Neuronal stem cell (in vitro differentiated cells): ENCODE results near the gene PADI1.

Experiments used
- DNase-seq: peaks from one replicate; pipeline ENCODE4 v3.0.0-alpha.2; 2013; ENCODE audit warnings: low spot score
- H2AFZ ChIP-seq: one replicate; pipeline ENCODE4 v1.6.1; 2013; ENCODE audit warnings: mild to moderate bottlenecking, low read length, inconsistent platforms
- H2AK5ac ChIP-seq: 2 replicates; pipeline ENCODE4 v1.6.1; 2013; ENCODE audit warnings: low read depth, mild to moderate bottlenecking, inconsistent platforms, low read length, moderate library complexity, mixed read lengths
- H2BK120ac ChIP-seq: 2 replicates; pipeline ENCODE4 v1.6.1; 2013; ENCODE audit warnings: low read depth, mild to moderate bottlenecking, inconsistent platforms, low read length, moderate library complexity, mixed read lengths
- H2BK12ac ChIP-seq: one replicate; pipeline ENCODE4 v1.6.1; 2013; ENCODE audit warnings: low read length, inconsistent platforms
- H2BK15ac ChIP-seq: 2 replicates; pipeline ENCODE4 v1.6.1; 2013; ENCODE audit warnings: mild to moderate bottlenecking, low read length, inconsistent platforms, mixed read lengths
- H2BK5ac ChIP-seq: one replicate; pipeline ENCODE4 v1.6.1; 2013; ENCODE audit warnings: inconsistent platforms, mild to moderate bottlenecking, low read length, moderate library complexity
- H3K14ac ChIP-seq: one replicate; pipeline ENCODE4 v1.6.1; 2013; ENCODE audit warnings: low read length, inconsistent platforms
- H3K18ac ChIP-seq: 2 replicates; pipeline ENCODE4 v1.6.1; 2013; ENCODE audit warnings: low read length, inconsistent platforms
- H3K23ac ChIP-seq: 2 replicates; pipeline ENCODE4 v1.6.1; 2013; ENCODE audit warnings: low read depth, mild to moderate bottlenecking, mixed read lengths, low read length, inconsistent platforms; ENCODE audit not compliant: poor library complexity
- H3K27ac ChIP-seq: replicated peaks from 3 replicates; pipeline ENCODE4 v1.5.1; 2013; ENCODE audit warnings: low read length, inconsistent platforms
- H3K27me3 ChIP-seq, 3 experiments: 2 replicates each; pipeline ENCODE4 v1.6.1; 2013; ENCODE audit warnings: low read length in 3 of 3, mild to moderate bottlenecking in 2 of 3, inconsistent platforms in 1 of 3, low read depth in 1 of 3, mixed read lengths in 1 of 3, moderate library complexity in 1 of 3; ENCODE audit not compliant: control insufficient read depth in 3 of 3, insufficient read depth in 3 of 3
- H3K36me3 ChIP-seq, 2 donors: replicated peaks in 1 of 2; 2 replicates each; pipeline ENCODE4 v1.6.1; 2013; ENCODE audit warnings: low read length in 2 of 2; ENCODE audit not compliant: control insufficient read depth in 2 of 2, insufficient read depth in 2 of 2
- H3K4ac ChIP-seq: 2 replicates; pipeline ENCODE4 v1.6.1; 2013; ENCODE audit warnings: inconsistent platforms, mild to moderate bottlenecking, low read length, moderate library complexity
- H3K4me1 ChIP-seq, 2 donors: 1 replicate in 1 of 2; 2 replicates in 1 of 2; pipeline ENCODE4 v1.6.1; 2013; ENCODE audit warnings: low read length in 2 of 2, low read depth in 1 of 2; ENCODE audit not compliant: control insufficient read depth in 2 of 2, insufficient read depth in 1 of 2
- H3K4me2 ChIP-seq: one replicate; pipeline ENCODE4 v1.6.1; 2013; ENCODE audit warnings: mild to moderate bottlenecking, low read length, inconsistent platforms; ENCODE audit not compliant: insufficient read depth, poor library complexity, severe bottlenecking
- H3K4me3 ChIP-seq, 2 donors: 2 replicates each; pipeline ENCODE4 v1.5.1; 2013; ENCODE audit warnings: low read length in 2 of 2, mild to moderate bottlenecking in 2 of 2, inconsistent platforms in 1 of 2, moderate library complexity in 1 of 2
- H3K79me1 ChIP-seq: one replicate; pipeline ENCODE4 v1.6.1; 2013; ENCODE audit warnings: low read depth, mild to moderate bottlenecking, inconsistent platforms, low read length, moderate library complexity
- H3K9ac ChIP-seq: one replicate; pipeline ENCODE4 v1.6.1; 2013; ENCODE audit warnings: mild to moderate bottlenecking, low read depth, low read length, inconsistent platforms; ENCODE audit not compliant: poor library complexity
- H3K9me3 ChIP-seq, 2 donors: replicated peaks in 1 of 2; 2 replicates each; pipeline versions ENCODE3 to v1.6.1; 2013; ENCODE audit warnings: low read length in 2 of 2, mild to moderate bottlenecking in 2 of 2, inconsistent platforms in 1 of 2, low read depth in 1 of 2, mixed read lengths in 1 of 2, moderate library complexity in 1 of 2; ENCODE audit not compliant: control insufficient read depth in 2 of 2, insufficient read depth in 1 of 2
- H4K8ac ChIP-seq: one replicate; pipeline ENCODE4 v1.6.1; 2013; ENCODE audit warnings: low read depth, mild to moderate bottlenecking, inconsistent platforms, low read length, moderate library complexity
- H4K91ac ChIP-seq: one replicate; pipeline ENCODE4 v1.6.1; 2013; ENCODE audit warnings: low read length, low read depth, mild to moderate bottlenecking, inconsistent platforms; ENCODE audit not compliant: poor library complexity
- WGBS, 2 donors: extraction: QIAGEN DNeasy Blood & Tissue Kit; methylation state at CpG; one replicate each; pipeline ENCODE4 v1.1.7; 2013; ENCODE audit warnings: missing lambda C conversion rate in 2 of 2, mixed read lengths in 1 of 2; ENCODE audit not compliant: insufficient read length in 2 of 2, insufficient replicate concordance in 1 of 2; ENCODE audit errors: extremely low coverage in 2 of 2; 5-methylcytosine and 5-hydroxymethylcytosine counted together

Gene PADI1

GRCh38 chr1:17290553-17290952 lies 85.6 kb downstream of the PADI1 start:
- no peaks in the 10 kb centered on the region for H3K36me3 ChIP-seq
- no peak overlapping the region for H3K4me2 ChIP-seq
- no peak overlapping the region for H3K4ac ChIP-seq
- peaks cover 0 to 2% of the 10 kb centered on the region in 2 donors for H3K4me1 ChIP-seq
- no peak overlapping the region for H3K14ac ChIP-seq
- WGBS, 2 donors = no CpG with 5 or more reads among the region's 3 CpGs
- H3K18ac ChIP-seq = no peak overlapping the region
- H3K9ac ChIP-seq = no peak overlapping the region
- no peak for DNase-seq
- no peak overlapping the region for H2AFZ ChIP-seq
- no peak overlapping the region for H2BK5ac ChIP-seq
- H2AK5ac ChIP-seq = no peak overlapping the region
- H3K4me3 ChIP-seq = no peak overlapping the region
- H3K23ac ChIP-seq = no peak overlapping the region
- H2BK12ac ChIP-seq = no peak overlapping the region
- H4K8ac ChIP-seq = no peak overlapping the region
- no peak overlapping the region for H2BK15ac ChIP-seq
- no peak overlapping the region for H2BK120ac ChIP-seq
- H4K91ac ChIP-seq = no peak overlapping the region
- H3K27me3 ChIP-seq = peaks cover 0 to 3% (median 0%) of the 10 kb centered on the region in 3 experiments
- no peak overlapping the region for H3K27ac ChIP-seq
- H3K79me1 ChIP-seq = no peaks in the 10 kb centered on the region
- no peaks in the 10 kb centered on the region for H3K9me3 ChIP-seq

GRCh38 chr1:17292299-17293160 lies 87.6 kb downstream of the PADI1 start:
- H4K91ac ChIP-seq = no peak overlapping the region
- no peak overlapping the region for H2BK12ac ChIP-seq
- WGBS, 2 donors = no CpG with 5 or more reads among the region's 7 CpGs
- no peaks in the 10 kb centered on the region for H3K36me3 ChIP-seq
- H3K18ac ChIP-seq = no peak overlapping the region
- H3K23ac ChIP-seq = no peak overlapping the region
- no peaks in the 10 kb centered on the region for H3K79me1 ChIP-seq
- no peak overlapping the region for H3K4me2 ChIP-seq
- no peak overlapping the region for H2AK5ac ChIP-seq
- no peak overlapping the region for H3K27ac ChIP-seq
- DNase-seq = no peak
- no peak overlapping the region for H2BK120ac ChIP-seq
- no peak overlapping the region for H2BK5ac ChIP-seq
- H3K9me3 ChIP-seq = no peaks in the 10 kb centered on the region
- H3K4me1 ChIP-seq = peaks cover 0 to 1% of the 10 kb centered on the region in 2 donors
- H3K4me3 ChIP-seq = no peak overlapping the region
- H4K8ac ChIP-seq = no peak overlapping the region
- H3K9ac ChIP-seq = no peak overlapping the region
- no peak overlapping the region for H2BK15ac ChIP-seq
- no peak overlapping the region for H2AFZ ChIP-seq
- no peak overlapping the region for H3K14ac ChIP-seq
- no peak overlapping the region for H3K4ac ChIP-seq
- H3K27me3 ChIP-seq = peaks cover 0 to 3% (median 0%) of the 10 kb centered on the region in 3 experiments

- Histone ChIP-seq H3K4me2 (no peak overlapping the region), H2BK120ac (no peak overlapping the region), H2AFZ (no peak overlapping the region), H3K4ac (no peak overlapping the region), H2AK5ac (no peak overlapping the region), H3K14ac (no peak overlapping the region), H3K4me1 (no peaks in the 10 kb centered on the region), H3K79me1 (no peaks in the 10 kb centered on the region), H2BK12ac (no peak overlapping the region), H3K18ac (no peak overlapping the region), H3K9me3 (no peaks in the 10 kb centered on the region), H2BK5ac (no peak overlapping the region), H2BK15ac (no peak overlapping the region), H3K9ac (no peak overlapping the region), H3K36me3 (no peaks in the 10 kb centered on the region), H3K4me3 (no peak overlapping the region), H4K91ac (no peak overlapping the region), H3K23ac (no peak overlapping the region), H3K27ac (no peak overlapping the region), H4K8ac (no peak overlapping the region), H3K27me3 (peaks cover 0 to 5% (median 0%) of the 10 kb centered on the region in 3 experiments)
- DNase-seq = no peak
- no CpG with 5 or more reads among the region's 14 CpGs for WGBS, 2 donors
Observed at GRCh38 chr1:17293681-17294425, 88.9 kb downstream of the PADI1 start.

- WGBS, 2 donors = no CpG with 5 or more reads among the region's 4 CpGs
- H3K9ac ChIP-seq = no peak overlapping the region
- no peaks in the 10 kb centered on the region for H3K36me3 ChIP-seq
- H3K23ac ChIP-seq = no peak overlapping the region
- H3K4me2 ChIP-seq = no peak overlapping the region
- no peak overlapping the region for H2AFZ ChIP-seq
- peaks cover 0 to 5% (median 0%) of the 10 kb centered on the region in 3 experiments for H3K27me3 ChIP-seq
- no peak overlapping the region for H2BK5ac ChIP-seq
- H3K4ac ChIP-seq = no peak overlapping the region
- H4K8ac ChIP-seq = no peak overlapping the region
- H4K91ac ChIP-seq = no peak overlapping the region
- no peak overlapping the region for H3K14ac ChIP-seq
- H3K79me1 ChIP-seq = no peaks in the 10 kb centered on the region
- H3K4me1 ChIP-seq = no peaks in the 10 kb centered on the region
- no peak overlapping the region for H3K27ac ChIP-seq
- H2BK120ac ChIP-seq = no peak overlapping the region
- H2AK5ac ChIP-seq = no peak overlapping the region
- H3K18ac ChIP-seq = no peak overlapping the region
- no peaks in the 10 kb centered on the region for H3K9me3 ChIP-seq
- H3K4me3 ChIP-seq = no peak overlapping the region
- peak overlapping the region; percentile 65 for H2BK12ac ChIP-seq
- DNase-seq = no peak
- no peak overlapping the region for H2BK15ac ChIP-seq
Observed at GRCh38 chr1:17295292-17295691, 90.4 kb downstream of the PADI1 start.
